Astrocyte (in vitro differentiated cells and primary cell): ENCODE measurements around the gene MYO1E. TPM values are rescaled to one million over a fixed set of nuclear protein-coding genes. Genes with fewer than 3 reads are reported as not detected.
A peak's percentile ranks its signal among the peaks of the same experiment; 100 is the strongest.

Source experiments
- DNase-seq: peaks from one replicate; pipeline ENCODE4 v3.0.0-alpha.2; 2010; ENCODE audit warnings: low read depth
- FAIRE-seq: peaks from 2 replicates; lab custom pipeline; 2011; peaks lifted over from hg19 to GRCh38; lab: Jason Lieb, UNC
- H2AFZ ChIP-seq: 2 replicates; pipeline ENCODE4 v1.6.0; 2012; ENCODE audit warnings: low read depth, low read length, inconsistent platforms
- H3K27ac ChIP-seq: 2 replicates; pipeline ENCODE4 v1.5.1; 2011; ENCODE audit warnings: low read depth, low read length, inconsistent platforms
- H3K27me3 ChIP-seq: 2 replicates; pipeline ENCODE4 v1.6.0; 2011; ENCODE audit warnings: low read length, inconsistent platforms; ENCODE audit not compliant: insufficient read depth
- H3K36me3 ChIP-seq: 2 replicates; pipeline ENCODE4 v1.5.1; 2011; ENCODE audit warnings: low read length, inconsistent platforms; ENCODE audit not compliant: insufficient read depth
- H3K4me1 ChIP-seq: 2 replicates; pipeline ENCODE4 v1.5.1; 2011; ENCODE audit warnings: low read length, inconsistent platforms; ENCODE audit not compliant: insufficient read depth
- H3K4me2 ChIP-seq: 2 replicates; pipeline ENCODE4 v1.6.0; 2012; ENCODE audit warnings: low read length, inconsistent platforms
- H3K4me3 ChIP-seq: 2 replicates; pipeline ENCODE4 v1.5.1; 2011; ENCODE audit warnings: low read depth, mild to moderate bottlenecking, low read length, inconsistent platforms; ENCODE audit not compliant: insufficient read depth
- H3K79me2 ChIP-seq: 2 replicates; pipeline ENCODE4 v1.6.0; 2012; ENCODE audit warnings: mild to moderate bottlenecking, low read length, inconsistent platforms; ENCODE audit not compliant: insufficient read depth
- H3K9ac ChIP-seq: 2 replicates; pipeline ENCODE4 v1.6.0; 2012; ENCODE audit warnings: mild to moderate bottlenecking, low read length, inconsistent platforms
- H3K9me3 ChIP-seq: 2 replicates; pipeline ENCODE4 v1.5.1; 2012; ENCODE audit warnings: low read depth, mild to moderate bottlenecking, low read length, inconsistent platforms; ENCODE audit not compliant: insufficient read depth
- H4K20me1 ChIP-seq: 2 replicates; pipeline ENCODE4 v1.6.0; 2012; ENCODE audit warnings: low read length, inconsistent platforms; ENCODE audit not compliant: insufficient read depth
- H3K27ac Mint-ChIP-seq: one replicate; pipeline ENCODE4 v1.8.0; 2021; ENCODE audit warnings: mild to moderate bottlenecking, mixed read lengths; ENCODE audit not compliant: unreplicated experiment
- H3K27me3 Mint-ChIP-seq: one replicate; pipeline ENCODE4 v1.8.0; 2021; ENCODE audit warnings: low read depth, mixed read lengths; ENCODE audit not compliant: unreplicated experiment
- H3K36me3 Mint-ChIP-seq: one replicate; pipeline ENCODE4 v1.8.0; 2021; ENCODE audit warnings: low read depth, mixed read lengths; ENCODE audit not compliant: unreplicated experiment
- H3K4me1 Mint-ChIP-seq: one replicate; pipeline ENCODE4 v1.8.0; 2021; ENCODE audit warnings: low read depth, mixed read lengths; ENCODE audit not compliant: unreplicated experiment
- H3K4me3 Mint-ChIP-seq: one replicate; pipeline ENCODE4 v1.8.0; 2021; ENCODE audit warnings: mild to moderate bottlenecking, moderate library complexity, mixed read lengths; ENCODE audit not compliant: unreplicated experiment
- H3K9me3 Mint-ChIP-seq: one replicate; pipeline ENCODE4 v1.8.0; 2021; ENCODE audit warnings: mild to moderate bottlenecking, mixed read lengths; ENCODE audit not compliant: unreplicated experiment
- EZH2 ChIP-seq: IDR thresholded peaks from 2 replicates; pipeline ENCODE4 v1.6.1; 2012; ENCODE audit warnings: mild to moderate bottlenecking, low read length, inconsistent platforms; ENCODE audit not compliant: insufficient read depth
- total RNA-seq: library from RNA; stranded (reverse); gene quantifications from 2 replicates; pipeline ENCODE4 v1.2.1, GENCODE V29; 2021
- TF ChIP-seq, protein P1 (sequence below): IDR thresholded peaks from 2 replicates; pipeline ENCODE4 v1.5.1; 2011; ENCODE audit warnings: low read depth, mild to moderate bottlenecking, inconsistent platforms, low read length, moderate library complexity; ENCODE audit not compliant: insufficient read depth

MYO1E gene
- total RNA-seq, 1 donor from 2014 or later, result 227 TPM

DNA sequence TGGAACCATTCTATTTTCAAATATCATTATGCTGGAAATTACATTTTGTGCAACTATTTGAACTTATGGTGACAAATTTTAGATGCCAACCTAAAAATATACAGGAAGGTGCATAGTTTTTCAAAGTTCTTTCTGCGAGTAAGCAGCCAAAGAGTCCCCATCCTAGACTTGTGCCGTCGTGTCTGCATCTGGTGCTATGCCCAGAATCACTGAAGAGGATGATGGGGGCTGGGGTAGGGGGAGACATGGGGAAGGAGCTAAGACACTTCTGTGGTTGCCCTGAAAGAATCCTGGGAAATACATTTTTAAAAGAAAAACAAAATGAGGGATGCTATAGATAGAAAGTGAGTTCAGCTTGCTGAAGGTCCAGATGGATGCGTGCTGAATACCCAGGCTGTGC is 44.1 kb upstream of the MYO1E start:
- no peaks in the 10 kb centered on the region for H3K36me3 Mint-ChIP-seq
- Histone ChIP-seq H3K79me2 (no peaks in the 10 kb centered on the region), H3K9me3 (no peaks in the 10 kb centered on the region), H3K4me2 (no peak overlapping the region), H3K27me3 (peaks cover 13% of the 10 kb centered on the region), H3K9ac (no peak overlapping the region), H2AFZ (no peak overlapping the region), H4K20me1 (no peaks in the 10 kb centered on the region), H3K4me1 (no peaks in the 10 kb centered on the region), H3K4me3 (no peak overlapping the region), H3K27ac (no peak overlapping the region), H3K36me3 (no peaks in the 10 kb centered on the region)
- no peaks in the 10 kb centered on the region for H3K4me1 Mint-ChIP-seq
- H3K27me3 Mint-ChIP-seq, result peaks cover 45% of the 10 kb centered on the region
- TF ChIP-seq EZH2, result no peak
- TF ChIP-seq, protein P1, sequence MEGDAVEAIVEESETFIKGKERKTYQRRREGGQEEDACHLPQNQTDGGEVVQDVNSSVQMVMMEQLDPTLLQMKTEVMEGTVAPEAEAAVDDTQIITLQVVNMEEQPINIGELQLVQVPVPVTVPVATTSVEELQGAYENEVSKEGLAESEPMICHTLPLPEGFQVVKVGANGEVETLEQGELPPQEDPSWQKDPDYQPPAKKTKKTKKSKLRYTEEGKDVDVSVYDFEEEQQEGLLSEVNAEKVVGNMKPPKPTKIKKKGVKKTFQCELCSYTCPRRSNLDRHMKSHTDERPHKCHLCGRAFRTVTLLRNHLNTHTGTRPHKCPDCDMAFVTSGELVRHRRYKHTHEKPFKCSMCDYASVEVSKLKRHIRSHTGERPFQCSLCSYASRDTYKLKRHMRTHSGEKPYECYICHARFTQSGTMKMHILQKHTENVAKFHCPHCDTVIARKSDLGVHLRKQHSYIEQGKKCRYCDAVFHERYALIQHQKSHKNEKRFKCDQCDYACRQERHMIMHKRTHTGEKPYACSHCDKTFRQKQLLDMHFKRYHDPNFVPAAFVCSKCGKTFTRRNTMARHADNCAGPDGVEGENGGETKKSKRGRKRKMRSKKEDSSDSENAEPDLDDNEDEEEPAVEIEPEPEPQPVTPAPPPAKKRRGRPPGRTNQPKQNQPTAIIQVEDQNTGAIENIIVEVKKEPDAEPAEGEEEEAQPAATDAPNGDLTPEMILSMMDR, result no peak
- no peak overlapping the region for H3K4me3 Mint-ChIP-seq
- DNase-seq (no peak), FAIRE-seq (no peak)
- H3K9me3 Mint-ChIP-seq, result no peaks in the 10 kb centered on the region
- H3K27ac Mint-ChIP-seq, result no peak overlapping the region

DNA sequence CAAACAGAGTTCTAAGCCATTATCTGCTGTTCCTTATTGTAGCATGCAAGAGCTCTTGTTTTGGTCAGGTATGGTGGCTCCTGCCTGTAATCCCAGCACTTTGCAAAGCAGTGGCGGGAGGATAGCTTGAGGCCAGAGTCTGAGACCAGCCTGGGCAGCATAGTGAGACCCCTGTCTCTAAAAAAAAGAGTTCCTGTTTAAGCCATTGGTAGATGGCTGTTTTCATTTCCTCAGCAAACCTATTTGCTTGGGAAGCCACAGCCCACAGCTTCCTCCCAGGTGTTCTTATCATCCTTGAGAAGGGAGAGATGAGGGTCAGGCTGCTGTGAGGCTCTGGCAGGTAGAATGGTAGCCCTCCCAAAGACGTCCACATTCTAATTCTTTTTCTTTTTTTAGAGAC is 40.9 kb upstream of the MYO1E start:
- FAIRE-seq, result no peak
- no peak overlapping the region for H3K27ac Mint-ChIP-seq
- no peaks in the 10 kb centered on the region for H4K20me1 ChIP-seq
- no peaks in the 10 kb centered on the region for H3K9me3 Mint-ChIP-seq
- no peak for DNase-seq
- no peaks in the 10 kb centered on the region for H3K9me3 ChIP-seq
- H3K36me3 ChIP-seq, result no peaks in the 10 kb centered on the region
- no peak overlapping the region for H2AFZ ChIP-seq
- H3K27me3 ChIP-seq, result peaks cover 10% of the 10 kb centered on the region
- H3K9ac ChIP-seq, result no peak overlapping the region
- H3K4me3 Mint-ChIP-seq, result no peak overlapping the region
- H3K4me2 ChIP-seq, result no peak overlapping the region
- TF ChIP-seq EZH2, result no peak
- TF ChIP-seq, protein P1, result no peak
- H3K36me3 Mint-ChIP-seq, result peaks cover 3% of the 10 kb centered on the region
- no peaks in the 10 kb centered on the region for H3K4me1 Mint-ChIP-seq
- H3K27ac ChIP-seq, result no peak overlapping the region
- no peaks in the 10 kb centered on the region for H3K79me2 ChIP-seq
- H3K27me3 Mint-ChIP-seq, result peaks cover 34% of the 10 kb centered on the region
- H3K4me3 ChIP-seq, result no peak overlapping the region
- no peaks in the 10 kb centered on the region for H3K4me1 ChIP-seq

DNA sequence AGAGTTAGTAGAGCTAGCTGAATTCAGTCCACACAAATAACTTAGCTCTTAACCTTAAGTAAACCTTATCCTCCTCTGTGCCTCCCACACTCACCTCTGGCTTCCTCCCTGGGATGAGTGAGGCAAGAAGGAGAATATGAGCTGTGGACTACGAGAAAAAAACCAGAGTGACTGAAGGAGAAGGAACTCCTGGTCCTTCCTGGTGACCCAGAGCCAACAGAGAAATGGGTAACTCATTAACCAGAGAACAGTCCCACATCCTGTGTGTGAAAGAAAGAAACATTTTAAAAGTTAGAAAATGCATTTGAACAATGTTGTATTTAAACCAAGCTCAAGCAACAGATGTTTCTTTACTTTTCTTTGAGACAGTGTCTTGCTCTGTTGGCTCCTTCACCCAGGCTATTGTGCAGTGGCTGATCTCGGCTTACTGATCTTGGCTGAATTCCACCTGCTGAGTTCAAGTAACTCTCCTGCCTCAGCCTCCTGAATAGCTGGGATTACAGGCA is 37.8 kb upstream of the MYO1E start:
- Histone ChIP-seq H3K4me2 (no peak overlapping the region), H3K79me2 (no peaks in the 10 kb centered on the region), H3K4me1 (no peaks in the 10 kb centered on the region), H3K36me3 (no peaks in the 10 kb centered on the region), H3K27ac (no peak overlapping the region), H3K4me3 (no peak overlapping the region), H3K27me3 (no peaks in the 10 kb centered on the region), H2AFZ (no peak overlapping the region), H3K9ac (no peak overlapping the region), H3K9me3 (no peaks in the 10 kb centered on the region), H4K20me1 (no peaks in the 10 kb centered on the region)
- FAIRE-seq, result no peak
- Mint-ChIP-seq H3K36me3 (peaks cover 3% of the 10 kb centered on the region), H3K27me3 (peaks cover 21% of the 10 kb centered on the region), H3K4me1 (no peaks in the 10 kb centered on the region), H3K9me3 (no peaks in the 10 kb centered on the region), H3K4me3 (no peak overlapping the region), H3K27ac (no peak overlapping the region)
- no peak for TF ChIP-seq EZH2
- TF ChIP-seq, protein P1, result no peak
- peak; percentile 10 for DNase-seq
